T-helper 1 cell treated with Interleukin-12 subunit alpha and Interleukin-12 subunit beta and Interleukin-4 antibody, amounts not matched to agents 30 μg/mL and 1 μg/mL, for 36 hours (primary cell): Measurements from ENCODE around the gene TRIM62.
A peak's percentile ranks its signal among the peaks of the same experiment; 100 is the strongest.

Source experiments
- H3K27ac Mint-ChIP-seq: one replicate; pipeline ENCODE4 v1.8.0; 2021; ENCODE audit warnings: mild to moderate bottlenecking, mixed read lengths
- H3K27me3 Mint-ChIP-seq: one replicate; pipeline ENCODE4 v1.8.0; 2021; ENCODE audit warnings: low read depth, mixed read lengths
- H3K36me3 Mint-ChIP-seq: one replicate; pipeline ENCODE4 v1.8.0; 2021; ENCODE audit warnings: low read depth, mixed read lengths
- H3K4me1 Mint-ChIP-seq: one replicate; pipeline ENCODE4 v1.8.0; 2021; ENCODE audit warnings: low read depth, mixed read lengths
- H3K4me3 Mint-ChIP-seq: one replicate; pipeline ENCODE4 v1.8.0; 2021; ENCODE audit warnings: mild to moderate bottlenecking, moderate library complexity, mixed read lengths
- H3K9me3 Mint-ChIP-seq: one replicate; pipeline ENCODE4 v1.8.0; 2021; ENCODE audit warnings: mixed read lengths

TRIM62 gene

DNA sequence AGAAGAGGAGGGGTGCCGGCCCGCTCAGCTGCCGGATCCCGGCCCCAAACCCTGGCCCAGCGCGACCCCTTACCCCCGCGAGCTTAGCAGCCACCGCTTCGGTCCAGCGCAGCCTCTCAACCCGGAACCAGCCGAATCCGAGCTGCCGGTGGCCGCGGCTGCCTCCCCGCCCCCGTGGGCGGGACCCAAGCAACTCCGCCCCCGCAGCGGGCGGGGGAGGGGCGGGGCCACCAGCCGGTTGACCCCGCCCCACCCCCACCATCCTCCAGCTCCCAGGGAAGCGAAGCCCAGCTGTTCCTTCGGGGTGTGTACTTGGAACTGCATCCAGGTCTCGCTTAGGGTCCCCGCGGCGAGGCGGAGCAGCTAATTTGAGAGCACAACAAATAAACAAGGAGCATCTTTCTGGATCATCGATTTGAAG, at the start of gene TRIM62:
TSS of gene TRIM62 (minus strand) at position 123 of the 421 bp plus-strand sequence. CDS start 611 bp downstream, outside the sequence.
- H3K4me1 Mint-ChIP-seq, result peaks cover 14% of the 10 kb centered on the region
- peaks cover 30% of the 10 kb centered on the region for H3K27me3 Mint-ChIP-seq
- H3K9me3 Mint-ChIP-seq, result no peaks in the 10 kb centered on the region
- peak within 1 kb of the TSS; percentile 82 for H3K27ac Mint-ChIP-seq
- peaks cover 1% of the 10 kb centered on the region for H3K36me3 Mint-ChIP-seq
- peak within 1 kb of the TSS; percentile 90 for H3K4me3 Mint-ChIP-seq

DNA sequence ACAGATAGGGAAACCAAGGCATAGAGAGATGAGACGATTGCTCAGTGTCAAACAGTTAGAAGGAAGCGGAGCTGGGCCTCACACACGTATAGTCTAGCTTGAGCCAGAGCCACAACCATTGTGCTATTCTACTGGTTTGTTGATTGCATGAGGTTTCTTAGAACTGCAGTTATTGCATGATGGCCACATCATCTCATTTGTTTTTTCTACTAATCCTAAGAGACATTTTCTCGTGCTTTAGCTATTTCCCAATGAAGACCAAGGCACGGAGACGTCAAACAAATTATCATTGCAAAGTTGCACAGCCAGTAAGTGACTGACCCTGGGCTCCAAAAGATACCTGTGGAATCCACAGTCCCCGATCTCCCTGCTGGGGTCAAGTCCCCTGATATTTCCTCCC, 49.3 kb upstream of the TRIM62 start:
- H3K36me3 Mint-ChIP-seq, result no peaks in the 10 kb centered on the region
- H3K4me1 Mint-ChIP-seq, result no peaks in the 10 kb centered on the region
- H3K27me3 Mint-ChIP-seq, result peaks cover 16% of the 10 kb centered on the region
- H3K9me3 Mint-ChIP-seq, result no peaks in the 10 kb centered on the region
- H3K27ac Mint-ChIP-seq, result no peak overlapping the region
- no peak overlapping the region for H3K4me3 Mint-ChIP-seq

DNA sequence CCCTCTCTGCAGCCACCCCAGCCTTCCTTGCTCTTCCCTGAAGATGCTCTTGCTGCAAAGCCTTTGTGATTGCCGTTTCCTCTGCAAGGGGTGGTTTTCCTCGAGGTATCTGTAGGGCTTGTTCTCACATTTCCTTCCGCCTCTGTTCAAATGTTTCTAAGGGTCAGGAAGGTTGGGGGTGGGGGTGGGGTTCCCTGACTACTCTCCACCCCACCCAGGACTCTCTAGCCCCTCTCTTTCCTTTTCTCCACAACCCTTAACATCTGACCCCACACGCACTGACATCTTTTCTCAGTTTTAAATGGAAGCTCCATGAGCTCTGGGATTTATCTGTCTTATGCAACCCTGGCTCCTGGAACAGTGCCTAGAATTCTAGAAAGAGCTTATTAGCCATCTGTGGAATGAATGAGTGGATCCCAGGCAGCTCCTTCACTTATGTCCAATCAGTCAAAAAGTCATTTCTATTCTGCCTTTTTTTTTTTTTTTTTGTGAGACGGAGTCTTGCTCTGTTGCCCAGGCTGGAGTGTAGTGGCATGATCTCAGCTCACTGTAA, 47.2 kb upstream of the TRIM62 start:
- no peaks in the 10 kb centered on the region for H3K4me1 Mint-ChIP-seq
- no peak overlapping the region for H3K4me3 Mint-ChIP-seq
- H3K9me3 Mint-ChIP-seq, result peaks cover 11% of the 10 kb centered on the region
- peaks cover 24% of the 10 kb centered on the region for H3K27me3 Mint-ChIP-seq
- no peak overlapping the region for H3K27ac Mint-ChIP-seq
- no peaks in the 10 kb centered on the region for H3K36me3 Mint-ChIP-seq

DNA sequence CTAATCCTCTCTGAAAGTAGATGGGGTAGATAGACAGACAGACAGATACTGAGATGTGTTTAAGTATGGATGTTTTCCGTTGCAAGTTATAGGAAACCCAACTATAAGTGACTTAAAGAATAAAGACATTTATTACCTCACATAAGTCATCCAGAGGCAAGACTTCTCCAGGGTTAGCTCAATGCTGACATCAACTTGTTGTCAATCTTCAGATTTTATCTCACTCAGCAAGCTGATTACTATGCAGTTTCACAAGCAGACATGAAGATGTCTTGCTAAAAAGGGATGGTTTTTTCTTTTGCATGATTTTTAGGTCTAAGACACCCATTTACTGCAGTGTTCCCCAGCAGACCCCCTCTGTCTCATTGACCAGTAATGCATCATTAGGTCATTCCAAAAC, 43.7 kb upstream of the TRIM62 start:
- no peaks in the 10 kb centered on the region for H3K4me1 Mint-ChIP-seq
- H3K27me3 Mint-ChIP-seq, result peaks cover 34% of the 10 kb centered on the region
- no peak overlapping the region for H3K4me3 Mint-ChIP-seq
- H3K36me3 Mint-ChIP-seq, result no peaks in the 10 kb centered on the region
- no peak overlapping the region for H3K27ac Mint-ChIP-seq
- peaks cover 14% of the 10 kb centered on the region for H3K9me3 Mint-ChIP-seq

DNA sequence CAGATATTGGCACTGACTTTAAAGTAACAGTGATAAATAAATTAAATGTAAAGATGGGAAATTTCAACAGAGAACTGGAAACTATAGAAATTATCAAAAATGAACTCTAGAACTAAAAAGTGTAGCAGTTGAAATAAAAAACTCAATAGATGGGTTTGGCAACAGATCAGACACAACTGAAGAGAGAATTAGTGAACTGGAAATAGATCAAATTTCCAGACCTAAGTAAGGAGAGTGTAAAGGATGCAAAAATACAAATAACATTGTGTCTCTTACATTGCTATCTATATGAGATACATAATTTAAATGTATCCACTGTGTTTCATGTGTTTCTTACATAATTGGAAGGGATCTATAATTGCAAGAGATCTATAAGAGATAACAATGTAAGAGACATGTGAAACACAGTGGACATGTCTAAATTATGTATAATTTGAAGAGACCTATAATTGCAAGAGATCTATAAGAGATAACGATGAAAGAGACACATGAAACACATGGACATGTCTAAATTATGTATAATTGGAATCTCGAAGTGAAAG, 42.4 kb upstream of the TRIM62 start:
- H3K36me3 Mint-ChIP-seq, result no peaks in the 10 kb centered on the region
- H3K9me3 Mint-ChIP-seq, result peaks cover 14% of the 10 kb centered on the region
- no peak overlapping the region for H3K4me3 Mint-ChIP-seq
- no peak overlapping the region for H3K27ac Mint-ChIP-seq
- H3K4me1 Mint-ChIP-seq, result no peaks in the 10 kb centered on the region
- H3K27me3 Mint-ChIP-seq, result peaks cover 32% of the 10 kb centered on the region

DNA sequence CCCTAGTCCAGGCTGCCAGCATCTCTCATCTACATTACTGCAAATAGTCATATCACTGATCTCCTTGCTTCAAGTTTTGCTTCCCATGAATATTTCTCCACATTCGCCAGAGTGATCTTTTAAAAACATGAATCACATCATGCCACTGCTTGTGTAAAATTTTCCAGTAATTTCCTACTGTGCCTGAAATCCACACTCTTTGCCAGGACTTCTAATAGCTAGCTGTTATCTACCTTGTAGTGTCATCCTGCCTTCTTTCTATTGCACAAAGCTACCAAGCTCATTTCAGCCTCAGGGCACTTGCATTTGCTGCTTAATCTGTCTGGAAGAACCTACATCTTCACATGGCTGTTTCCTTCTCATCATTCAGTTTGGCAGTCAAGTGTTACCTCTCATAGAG, 40.5 kb upstream of the TRIM62 start:
- Mint-ChIP-seq H3K9me3 (peaks cover 14% of the 10 kb centered on the region), H3K27me3 (peaks cover 18% of the 10 kb centered on the region), H3K36me3 (no peaks in the 10 kb centered on the region), H3K4me3 (no peak overlapping the region), H3K4me1 (peaks cover 1% of the 10 kb centered on the region), H3K27ac (no peak overlapping the region)

DNA sequence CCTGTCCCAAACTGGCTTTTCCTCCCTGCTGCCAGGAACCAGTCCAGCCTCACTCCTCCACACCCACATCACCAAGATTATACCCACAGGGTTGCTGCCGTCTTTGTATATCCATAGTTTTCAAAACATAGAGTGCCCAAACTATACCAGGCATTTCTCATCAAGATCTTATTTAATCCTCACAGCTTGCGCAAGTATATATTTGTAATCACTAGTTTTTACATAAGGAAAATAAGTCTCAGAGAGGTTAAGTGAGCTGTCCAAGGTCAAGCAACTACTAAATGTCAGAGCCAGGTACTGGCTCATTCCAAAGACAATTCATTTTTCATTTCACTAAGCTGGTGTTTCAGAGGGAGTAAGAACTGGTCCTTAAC, 39.5 kb upstream of the TRIM62 start:
- H3K4me1 Mint-ChIP-seq, result peaks cover 1% of the 10 kb centered on the region
- H3K36me3 Mint-ChIP-seq, result no peaks in the 10 kb centered on the region
- H3K9me3 Mint-ChIP-seq, result peaks cover 14% of the 10 kb centered on the region
- peaks cover 18% of the 10 kb centered on the region for H3K27me3 Mint-ChIP-seq
- H3K27ac Mint-ChIP-seq, result no peak overlapping the region
- no peak overlapping the region for H3K4me3 Mint-ChIP-seq

DNA sequence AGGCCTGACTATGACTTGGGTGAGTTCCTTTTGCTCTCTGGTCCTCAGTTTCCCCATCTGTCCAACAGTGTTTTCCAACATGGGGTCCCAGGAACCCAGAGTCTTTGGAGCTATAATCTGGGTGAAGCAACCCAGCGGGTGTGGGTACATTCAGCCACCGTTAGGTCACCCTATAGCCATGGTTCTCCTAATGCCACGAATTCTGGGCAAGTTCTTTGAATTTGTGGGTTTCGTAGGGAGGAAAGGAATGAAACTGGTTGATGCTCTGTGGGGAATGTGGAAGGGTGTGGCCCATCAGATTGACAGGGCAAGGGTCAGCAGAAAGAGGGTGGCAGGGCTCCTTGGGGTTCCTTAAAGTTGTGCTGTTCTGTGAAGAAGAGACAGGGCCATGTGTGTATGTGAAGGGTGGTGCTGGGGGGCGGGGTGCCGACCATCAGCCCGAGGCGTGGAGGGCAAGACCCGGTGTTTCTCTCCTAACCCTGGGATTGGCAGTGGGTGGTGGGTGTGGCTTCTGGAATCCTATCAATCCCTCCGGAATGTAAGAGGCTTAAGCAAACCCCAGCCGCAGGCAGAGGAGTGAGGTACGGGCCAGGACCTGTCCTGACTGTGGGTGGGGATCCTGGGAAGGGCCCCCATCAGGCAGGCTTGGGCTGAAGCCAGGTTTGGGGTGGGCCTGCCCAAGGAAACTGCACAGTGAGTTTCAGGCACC, 39.0 kb upstream of the TRIM62 start:
- no peaks in the 10 kb centered on the region for H3K36me3 Mint-ChIP-seq
- peaks cover 14% of the 10 kb centered on the region for H3K9me3 Mint-ChIP-seq
- H3K4me3 Mint-ChIP-seq, result no peak overlapping the region
- H3K27me3 Mint-ChIP-seq, result peaks cover 18% of the 10 kb centered on the region
- peaks cover 1% of the 10 kb centered on the region for H3K4me1 Mint-ChIP-seq
- H3K27ac Mint-ChIP-seq, result no peak overlapping the region

DNA sequence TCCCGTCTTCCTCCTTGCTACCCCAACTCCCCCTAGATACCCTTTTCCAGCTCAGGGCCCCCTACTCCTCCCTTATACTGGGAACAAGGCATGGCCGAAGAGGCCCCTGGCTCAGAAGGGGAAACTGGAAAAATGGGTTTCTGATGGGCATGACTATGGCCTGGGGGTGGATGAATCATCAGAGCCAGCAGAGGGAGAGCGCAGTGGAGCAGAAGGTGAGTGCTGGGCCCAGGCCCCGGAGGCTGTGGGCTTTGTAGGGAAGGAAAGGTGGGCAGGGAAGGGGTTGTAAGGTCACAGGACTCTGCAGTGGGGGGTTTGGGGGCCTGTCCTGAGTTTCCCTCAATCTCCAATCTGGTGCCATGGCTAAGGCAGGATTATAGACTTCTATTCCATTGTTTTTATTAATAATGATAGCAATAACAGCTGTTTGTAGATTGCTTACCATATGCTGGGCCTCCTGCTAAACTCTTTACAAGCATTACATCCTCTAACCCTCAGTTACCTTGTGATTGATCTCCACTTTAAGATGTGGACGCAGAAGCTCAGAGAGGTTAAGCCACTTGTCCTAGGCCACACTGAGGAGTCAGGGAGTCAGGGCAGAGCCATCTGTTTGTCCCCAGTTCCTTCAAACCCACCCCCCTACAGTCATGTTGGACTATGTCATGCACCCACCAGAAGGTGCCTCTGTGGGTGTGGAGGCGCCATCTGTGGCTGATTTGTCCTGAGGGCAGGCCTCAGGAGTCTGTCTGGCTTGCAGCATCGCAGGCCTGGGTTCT, 38.2 kb upstream of the TRIM62 start:
- peaks cover 20% of the 10 kb centered on the region for H3K27me3 Mint-ChIP-seq
- H3K27ac Mint-ChIP-seq, result no peak overlapping the region
- H3K4me3 Mint-ChIP-seq, result no peak overlapping the region
- no peaks in the 10 kb centered on the region for H3K36me3 Mint-ChIP-seq
- peaks cover 1% of the 10 kb centered on the region for H3K4me1 Mint-ChIP-seq
- H3K9me3 Mint-ChIP-seq, result peaks cover 13% of the 10 kb centered on the region

DNA sequence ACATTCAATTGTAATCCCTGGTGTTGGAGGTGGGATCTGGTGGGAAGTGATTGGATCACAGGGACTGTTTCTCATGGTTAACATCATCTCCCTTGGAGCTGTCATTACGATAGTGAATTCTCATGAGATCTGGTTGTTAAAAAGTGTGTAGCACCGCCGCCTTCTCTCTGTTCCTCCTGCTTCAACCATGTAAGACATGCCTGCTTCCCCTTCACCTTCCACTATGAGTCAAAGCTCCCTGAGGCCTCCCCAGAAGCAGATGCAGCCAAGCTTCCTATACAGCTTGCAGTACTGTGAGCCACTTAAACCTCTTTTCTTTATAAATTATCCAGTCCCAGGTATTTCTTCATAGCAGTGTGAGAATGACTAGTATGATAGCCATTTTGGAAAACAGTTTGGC, 30.1 kb upstream of the TRIM62 start:
- no peaks in the 10 kb centered on the region for H3K4me1 Mint-ChIP-seq
- H3K4me3 Mint-ChIP-seq, result no peak overlapping the region
- H3K36me3 Mint-ChIP-seq, result no peaks in the 10 kb centered on the region
- H3K9me3 Mint-ChIP-seq, result no peaks in the 10 kb centered on the region
- peaks cover 42% of the 10 kb centered on the region for H3K27me3 Mint-ChIP-seq
- no peak overlapping the region for H3K27ac Mint-ChIP-seq

DNA sequence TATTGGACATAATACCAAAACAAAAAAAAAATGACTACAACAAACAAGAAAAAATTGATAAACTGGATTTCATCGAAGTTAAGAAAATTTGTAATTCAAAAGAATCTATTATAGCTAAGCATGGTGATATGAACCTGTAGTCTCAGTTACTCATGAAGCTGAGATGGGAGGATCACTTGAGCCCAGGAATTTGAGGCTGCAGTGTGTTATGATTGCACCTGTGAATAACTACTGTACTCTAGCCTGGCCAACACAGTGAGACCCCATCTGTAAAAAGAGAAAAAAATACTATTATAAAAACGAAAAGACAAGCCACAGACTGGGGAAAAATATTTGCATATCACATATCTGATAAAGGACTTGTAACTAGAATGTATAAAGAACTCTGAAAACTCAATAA, 24.5 kb upstream of the TRIM62 start:
- no peaks in the 10 kb centered on the region for H3K9me3 Mint-ChIP-seq
- H3K4me1 Mint-ChIP-seq, result no peaks in the 10 kb centered on the region
- H3K27me3 Mint-ChIP-seq, result peaks cover 45% of the 10 kb centered on the region
- no peak overlapping the region for H3K4me3 Mint-ChIP-seq
- no peaks in the 10 kb centered on the region for H3K36me3 Mint-ChIP-seq
- no peak overlapping the region for H3K27ac Mint-ChIP-seq

DNA sequence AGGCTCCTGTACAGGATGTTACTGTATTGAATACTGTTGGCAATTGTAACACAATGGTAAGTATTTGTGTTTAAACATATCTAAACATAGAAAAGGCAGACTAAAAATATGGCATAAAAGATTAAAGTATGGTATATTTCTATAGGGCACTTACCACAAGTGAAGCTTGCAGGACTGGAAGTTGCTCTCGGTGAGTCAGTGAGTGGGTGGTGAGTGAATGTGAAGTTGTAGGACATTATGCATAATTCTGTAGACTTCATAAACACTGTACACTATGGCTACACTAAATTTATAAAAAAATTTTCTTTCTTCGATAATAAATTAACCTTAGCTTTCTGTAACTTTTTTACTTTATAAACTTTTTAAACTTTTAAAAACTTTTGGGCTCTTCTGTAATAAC, 13.7 kb upstream of the TRIM62 start:
- Mint-ChIP-seq H3K9me3 (no peaks in the 10 kb centered on the region), H3K27me3 (peaks cover 43% of the 10 kb centered on the region), H3K36me3 (no peaks in the 10 kb centered on the region), H3K4me3 (no peak overlapping the region), H3K4me1 (peaks cover 3% of the 10 kb centered on the region), H3K27ac (no peak overlapping the region)

DNA sequence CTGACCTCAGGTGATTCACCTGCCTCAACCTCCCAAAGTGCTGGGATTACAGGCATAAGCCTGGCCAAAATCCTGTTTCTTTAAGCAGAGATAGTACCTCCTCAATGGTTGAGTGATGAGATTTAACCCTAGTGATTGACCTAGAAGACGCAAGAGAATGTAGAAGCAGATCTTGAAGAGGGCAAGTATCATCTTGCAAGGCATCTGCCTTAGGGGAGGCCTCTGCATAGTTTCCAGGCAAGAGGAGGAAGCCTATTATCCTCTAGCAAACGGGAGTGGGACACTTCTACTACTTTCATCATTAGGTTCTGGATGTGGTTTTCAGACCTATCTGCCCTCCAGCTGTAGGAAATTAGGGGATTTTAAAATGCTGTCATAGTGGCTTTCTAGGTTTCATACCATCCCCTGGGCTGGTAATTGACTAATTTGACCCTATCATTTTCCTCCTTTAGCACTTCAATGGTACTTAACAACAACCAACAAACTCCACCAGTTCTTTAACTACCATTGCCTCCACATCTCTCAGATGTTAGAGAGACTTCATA, 10.0 kb upstream of the TRIM62 start:
- no peaks in the 10 kb centered on the region for H3K36me3 Mint-ChIP-seq
- no peak overlapping the region for H3K4me3 Mint-ChIP-seq
- H3K27ac Mint-ChIP-seq, result no peak overlapping the region
- H3K9me3 Mint-ChIP-seq, result no peaks in the 10 kb centered on the region
- peaks cover 5% of the 10 kb centered on the region for H3K4me1 Mint-ChIP-seq
- peaks cover 16% of the 10 kb centered on the region for H3K27me3 Mint-ChIP-seq

DNA sequence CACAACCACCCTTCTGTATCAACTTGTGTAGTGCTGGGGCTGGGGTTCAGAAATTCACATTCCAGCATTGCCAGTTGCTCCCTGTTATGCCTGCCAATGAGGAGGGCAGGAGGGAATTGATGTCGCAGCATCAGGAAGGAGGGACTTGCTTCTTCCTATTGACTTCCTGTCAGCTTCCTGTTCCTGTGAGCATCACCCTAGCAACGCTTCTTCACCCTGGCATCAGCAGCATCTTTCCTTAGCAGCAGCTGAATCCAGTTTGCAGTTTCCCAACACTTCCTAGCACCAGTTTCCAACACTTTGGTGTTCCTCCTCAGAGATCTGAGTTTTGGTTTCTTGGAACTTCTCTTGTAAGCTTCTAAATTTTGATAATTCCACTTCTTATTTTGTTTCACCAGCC, 8.9 kb upstream of the TRIM62 start:
- Mint-ChIP-seq H3K36me3 (no peaks in the 10 kb centered on the region), H3K4me1 (peaks cover 5% of the 10 kb centered on the region), H3K4me3 (no peak overlapping the region), H3K27me3 (peaks cover 16% of the 10 kb centered on the region), H3K27ac (no peak overlapping the region), H3K9me3 (no peaks in the 10 kb centered on the region)
